GM15510 (cell line): Measurements from ENCODE around the gene NUDT17.

Experiments used
- POLR2A ChIP-seq: IDR thresholded peaks from 3 replicates; pipeline ENCODE4 v1.6.1; 2011; ENCODE audit warnings: borderline replicate concordance; ENCODE audit not compliant: insufficient read length; ENCODE audit errors: extremely low read depth

The NUDT17 gene

GRCh38 chr1:145845514-145846161 lies at the start of gene NUDT17:
NUDT17 (plus strand) TSS chr1:145845630; CDS start chr1:145845641, 11 bp downstream.
- peak; percentile 48 for TF ChIP-seq POLR2A

GRCh38 chr1:145796753-145797152 lies 48.7 kb upstream of the NUDT17 start:
- TF ChIP-seq POLR2A = no peak

- TF ChIP-seq POLR2A = no peak
Measured at GRCh38 chr1:145799806-145800205, 45.6 kb upstream of the NUDT17 start.

- no peak for TF ChIP-seq POLR2A
Measured at GRCh38 chr1:145804235-145805045, 41.0 kb upstream of the NUDT17 start.

GRCh38 chr1:145805057-145805456 lies 40.4 kb upstream of the NUDT17 start:
- no peak for TF ChIP-seq POLR2A

GRCh38 chr1:145806408-145806807 lies 39.0 kb upstream of the NUDT17 start:
- TF ChIP-seq POLR2A = no peak

GRCh38 chr1:145806844-145807243 lies 38.6 kb upstream of the NUDT17 start:
- TF ChIP-seq POLR2A = no peak

- TF ChIP-seq POLR2A = peak; percentile 83
Measured at GRCh38 chr1:145823565-145824498, 21.6 kb upstream of the NUDT17 start, which contains the start of the genes POLR3C and RNF115. POLR3C (plus strand) TSS chr1:145824200; CDS start chr1:145825777, 1,577 bp downstream. RNF115 (minus strand) TSS chr1:145824095; CDS start chr1:145823873, 222 bp downstream.

- TF ChIP-seq POLR2A = no peak
Measured at GRCh38 chr1:145824499-145824842, 21.0 kb upstream of the NUDT17 start.

GRCh38 chr1:145826030-145826429 lies 19.4 kb upstream of the NUDT17 start:
- TF ChIP-seq POLR2A = no peak

- no peak for TF ChIP-seq POLR2A
Measured at GRCh38 chr1:145827966-145828365, 17.5 kb upstream of the NUDT17 start.

GRCh38 chr1:145828367-145829026 lies 16.9 kb upstream of the NUDT17 start:
- TF ChIP-seq POLR2A = no peak

- no peak for TF ChIP-seq POLR2A
Measured at GRCh38 chr1:145837656-145838055, 7.8 kb upstream of the NUDT17 start.

- no peak for TF ChIP-seq POLR2A
Measured at GRCh38 chr1:145843031-145843430, 2.4 kb upstream of the NUDT17 start.

GRCh38 chr1:145845144-145845513 lies 301 bp upstream of the NUDT17 start:
- no peak for TF ChIP-seq POLR2A

GRCh38 chr1:145846201-145846612 lies 777 bp downstream of the NUDT17 start:
- no peak for TF ChIP-seq POLR2A
